Heart left ventricle (tissue), 13 donors: Measurements from ENCODE around the gene KLF15.

ENCODE experiments used
- CTCF ChIP-seq, 12 donors: fragments of 200-600 bp; sonication (generic) in 4 of 12; IDR thresholded peaks; one replicate each; pipeline versions ENCODE4 v1.5.0 to v1.8.0; 2018 to 2022; ENCODE audit warnings: antibody characterized with exemption in 12 of 12, mild to moderate bottlenecking in 5 of 12
- POLR2A ChIP-seq, 2 donors: fragments of 450-650 bp; IDR thresholded peaks; one replicate each; pipeline ENCODE4 v1.6.1; 2017; ENCODE audit warnings: antibody characterized with exemption in 2 of 2, mild to moderate bottlenecking in 2 of 2, moderate library complexity in 2 of 2
- donor health status: ischemic (EF 13 %, LVEDD 7.1; RV severe dilation, severe dysfunction).
- donor health status: DM: no; HTN: yes; CAD: no.
- donor health status: DM: no; HTN: no; CAD: no.
- donor health status: ischemic (EF 25% LVEDD 6.9; RV normal size, moderate dysfunction).
- donor health status: ischemic (EF 25% LVEDD 5.7; RV mildly dilated, moderate dysfunction).
- donor health status: ischemic (EF 35%, LVEDD 5.7; RV mildly dilated, moderate dysfunction).
- donor health status: nonischemic (EF 11% LVEDD 7.7; RV severe dilation, severe dysfunction).
- donor health status: DM: yes; HTN: yes; CAD: no.
- donor health status: PGD.
- donor health status: ischemic (EF 29% LVEDD 5.4; RV normal size, mild dysfunction).
- donor health status: nonischemic (EF 23%, LVEDD 6.1; RV moderate dilation, normal function).

DNA sequence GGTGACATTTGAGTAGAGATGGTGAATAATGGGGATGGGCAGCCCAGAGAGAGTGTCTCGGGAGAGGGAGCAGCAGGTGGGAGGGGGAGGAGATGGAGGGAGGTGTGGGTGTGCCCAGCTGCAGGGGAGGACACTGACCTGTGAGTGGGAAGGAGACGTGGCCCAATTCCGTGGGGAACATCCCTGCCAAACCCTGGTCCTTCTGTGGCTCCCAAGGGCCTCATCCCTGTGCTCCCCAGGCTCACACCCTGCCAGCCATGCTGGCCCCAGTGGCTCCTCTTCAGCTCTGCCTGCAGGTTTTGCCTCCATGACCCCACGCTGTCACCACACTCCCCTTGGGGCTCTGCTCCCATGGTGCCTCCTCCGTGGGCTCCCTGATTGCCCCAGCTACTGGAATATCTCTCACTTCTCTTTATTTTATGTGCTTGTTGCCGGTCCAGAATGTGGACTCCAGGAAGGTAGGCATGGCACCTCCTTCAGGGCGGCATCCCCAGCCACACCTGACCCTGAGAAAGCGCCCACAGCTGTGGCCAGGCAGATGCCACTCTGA lies 44.5 kb upstream of the KLF15 start:
- no peak for TF ChIP-seq CTCF (IDR thresholded peaks at IDR 0.05)
- TF ChIP-seq POLR2A (IDR thresholded peaks at IDR 0.05), result no peak
